ENCODE data around the gene DNAH14. TPM values are rescaled to one million over a fixed set of nuclear protein-coding genes. Genes with fewer than 3 reads are reported as not detected.

Gene DNAH14
- total and polyA plus RNA-seq, 2 experiments from 2014 or later = 55.3 to 80.2 TPM

DNA sequence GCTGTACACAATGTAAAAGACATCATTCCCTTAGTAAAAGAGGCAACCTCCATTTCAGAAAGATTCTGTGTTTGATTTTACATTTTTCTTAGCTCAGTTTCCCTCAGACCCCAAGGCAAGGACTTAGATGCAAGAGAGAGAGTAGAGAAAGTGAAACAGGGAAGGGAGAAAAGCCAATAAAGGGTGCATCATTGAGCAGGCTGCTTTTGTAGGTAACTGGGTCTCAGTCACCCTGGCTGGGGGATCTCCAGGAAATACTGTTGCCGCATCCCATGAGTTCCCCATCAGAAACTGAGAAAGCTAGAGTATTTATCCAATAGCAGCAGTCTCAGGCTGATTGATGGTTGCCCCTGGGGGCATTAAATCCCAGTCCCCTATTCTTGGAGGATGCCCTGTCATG, 23.1 kb upstream of the DNAH14 start (continued):
- TF ChIP-seq STAT1 (IDR thresholded peaks at IDR 0.05; ENCODE audit: unreplicated experiment) (no peak), ZNF114 (CRISPR knock-in tag; IDR thresholded peaks at IDR 0.05) (no peak)

DNA sequence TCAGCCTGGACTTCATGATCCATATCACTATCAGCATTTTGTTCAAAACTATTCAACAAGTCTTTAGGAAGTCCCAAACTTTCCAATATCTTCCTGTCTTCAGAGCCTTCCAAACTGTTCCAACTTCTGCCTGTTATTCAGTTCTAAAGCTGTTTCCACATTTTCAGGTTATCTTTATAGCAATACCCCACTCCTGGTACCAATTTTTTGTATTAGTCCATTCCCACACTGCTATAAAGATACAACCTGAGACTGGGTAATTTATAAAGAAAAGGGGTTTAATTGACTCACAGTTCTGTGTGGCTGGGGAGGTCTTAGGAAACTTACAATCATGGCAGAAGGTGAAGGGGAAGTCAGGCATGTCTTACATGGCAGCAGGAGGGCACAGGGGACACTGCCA, 18.3 kb upstream of the DNAH14 start:
- no peaks in the 10 kb centered on the region for H4K20me1 ChIP-seq (replicated peaks; ENCODE audit: insufficient read depth)
- H3K27me3 ChIP-seq (ENCODE audit: insufficient read depth) = no peaks in the 10 kb centered on the region
- no peak overlapping the region for H3K27ac ChIP-seq (ENCODE audit: low read depth)
- H3K79me2 ChIP-seq (replicated peaks; ENCODE audit: insufficient read depth) = no peaks in the 10 kb centered on the region
- H3K36me3 ChIP-seq (ENCODE audit: insufficient read depth) = peaks cover 6% of the 10 kb centered on the region; the same call in 1 of the 2 replicates
- no peak for DNase-seq (ENCODE audit: low spot score)
- no peaks in the 10 kb centered on the region for H3F3A ChIP-seq (replicated peaks; ENCODE audit: low read depth)
- Mint-ChIP-seq H3K36me3 (ENCODE audit: low read depth) (peaks cover 24% of the 10 kb centered on the region), H3K9me3 (peaks cover 45% of the 10 kb centered on the region), H3K4me3 (no peak overlapping the region), H3K4me1 (no peaks in the 10 kb centered on the region), H3K27ac (no peak overlapping the region), H3K27me3 (ENCODE audit: insufficient read depth, low read depth, poor library complexity) (peaks cover 3% of the 10 kb centered on the region)
- no peak overlapping the region for H3K4me3 ChIP-seq
- no peaks in the 10 kb centered on the region; the same call in 1 of the 2 replicates for H3K9me2 ChIP-seq (ENCODE audit: insufficient read depth)
- H2AFZ ChIP-seq = no peak overlapping the region
- ATAC-seq = no peak
- H3K4me1 ChIP-seq (ENCODE audit: insufficient read depth) = no peaks in the 10 kb centered on the region
- TF ChIP-seq ZNF114 (CRISPR knock-in tag; IDR thresholded peaks at IDR 0.05) = no peak
- TF ChIP-seq, protein P1, sequence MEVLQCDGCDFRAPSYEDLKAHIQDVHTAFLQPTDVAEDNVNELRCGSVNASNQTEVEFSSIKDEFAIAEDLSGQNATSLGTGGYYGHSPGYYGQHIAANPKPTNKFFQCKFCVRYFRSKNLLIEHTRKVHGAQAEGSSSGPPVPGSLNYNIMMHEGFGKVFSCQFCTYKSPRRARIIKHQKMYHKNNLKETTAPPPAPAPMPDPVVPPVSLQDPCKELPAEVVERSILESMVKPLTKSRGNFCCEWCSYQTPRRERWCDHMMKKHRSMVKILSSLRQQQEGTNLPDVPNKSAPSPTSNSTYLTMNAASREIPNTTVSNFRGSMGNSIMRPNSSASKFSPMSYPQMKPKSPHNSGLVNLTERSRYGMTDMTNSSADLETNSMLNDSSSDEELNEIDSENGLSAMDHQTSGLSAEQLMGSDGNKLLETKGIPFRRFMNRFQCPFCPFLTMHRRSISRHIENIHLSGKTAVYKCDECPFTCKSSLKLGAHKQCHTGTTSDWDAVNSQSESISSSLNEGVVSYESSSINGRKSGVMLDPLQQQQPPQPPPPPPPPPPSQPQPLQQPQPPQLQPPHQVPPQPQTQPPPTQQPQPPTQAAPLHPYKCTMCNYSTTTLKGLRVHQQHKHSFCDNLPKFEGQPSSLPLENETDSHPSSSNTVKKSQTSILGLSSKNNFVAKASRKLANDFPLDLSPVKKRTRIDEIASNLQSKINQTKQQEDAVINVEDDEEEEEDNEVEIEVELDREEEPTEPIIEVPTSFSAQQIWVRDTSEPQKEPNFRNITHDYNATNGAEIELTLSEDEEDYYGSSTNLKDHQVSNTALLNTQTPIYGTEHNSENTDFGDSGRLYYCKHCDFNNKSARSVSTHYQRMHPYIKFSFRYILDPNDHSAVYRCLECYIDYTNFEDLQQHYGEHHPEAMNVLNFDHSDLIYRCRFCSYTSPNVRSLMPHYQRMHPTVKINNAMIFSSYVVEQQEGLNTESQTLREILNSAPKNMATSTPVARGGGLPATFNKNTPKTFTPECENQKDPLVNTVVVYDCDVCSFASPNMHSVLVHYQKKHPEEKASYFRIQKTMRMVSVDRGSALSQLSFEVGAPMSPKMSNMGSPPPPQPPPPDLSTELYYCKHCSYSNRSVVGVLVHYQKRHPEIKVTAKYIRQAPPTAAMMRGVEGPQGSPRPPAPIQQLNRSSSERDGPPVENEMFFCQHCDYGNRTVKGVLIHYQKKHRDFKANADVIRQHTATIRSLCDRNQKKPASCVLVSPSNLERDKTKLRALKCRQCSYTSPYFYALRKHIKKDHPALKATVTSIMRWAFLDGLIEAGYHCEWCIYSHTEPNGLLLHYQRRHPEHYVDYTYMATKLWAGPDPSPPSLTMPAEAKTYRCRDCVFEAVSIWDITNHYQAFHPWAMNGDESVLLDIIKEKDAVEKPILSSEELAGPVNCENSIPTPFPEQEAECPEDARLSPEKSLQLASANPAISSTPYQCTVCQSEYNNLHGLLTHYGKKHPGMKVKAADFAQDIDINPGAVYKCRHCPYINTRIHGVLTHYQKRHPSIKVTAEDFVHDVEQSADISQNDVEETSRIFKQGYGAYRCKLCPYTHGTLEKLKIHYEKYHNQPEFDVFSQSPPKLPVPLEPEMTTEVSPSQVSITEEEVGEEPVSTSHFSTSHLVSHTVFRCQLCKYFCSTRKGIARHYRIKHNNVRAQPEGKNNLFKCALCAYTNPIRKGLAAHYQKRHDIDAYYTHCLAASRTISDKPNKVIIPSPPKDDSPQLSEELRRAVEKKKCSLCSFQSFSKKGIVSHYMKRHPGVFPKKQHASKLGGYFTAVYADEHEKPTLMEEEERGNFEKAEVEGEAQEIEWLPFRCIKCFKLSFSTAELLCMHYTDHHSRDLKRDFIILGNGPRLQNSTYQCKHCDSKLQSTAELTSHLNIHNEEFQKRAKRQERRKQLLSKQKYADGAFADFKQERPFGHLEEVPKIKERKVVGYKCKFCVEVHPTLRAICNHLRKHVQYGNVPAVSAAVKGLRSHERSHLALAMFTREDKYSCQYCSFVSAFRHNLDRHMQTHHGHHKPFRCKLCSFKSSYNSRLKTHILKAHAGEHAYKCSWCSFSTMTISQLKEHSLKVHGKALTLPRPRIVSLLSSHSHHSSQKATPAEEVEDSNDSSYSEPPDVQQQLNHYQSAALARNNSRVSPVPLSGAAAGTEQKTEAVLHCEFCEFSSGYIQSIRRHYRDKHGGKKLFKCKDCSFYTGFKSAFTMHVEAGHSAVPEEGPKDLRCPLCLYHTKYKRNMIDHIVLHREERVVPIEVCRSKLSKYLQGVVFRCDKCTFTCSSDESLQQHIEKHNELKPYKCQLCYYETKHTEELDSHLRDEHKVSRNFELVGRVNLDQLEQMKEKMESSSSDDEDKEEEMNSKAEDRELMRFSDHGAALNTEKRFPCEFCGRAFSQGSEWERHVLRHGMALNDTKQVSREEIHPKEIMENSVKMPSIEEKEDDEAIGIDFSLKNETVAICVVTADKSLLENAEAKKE (CRISPR knock-in tag; IDR thresholded peaks at IDR 0.05) = no peak
- TF ChIP-seq ZNF331 (CRISPR knock-in tag; IDR thresholded peaks at IDR 0.05; ENCODE audit: low read depth) = no peak
- no peak for TF ChIP-seq STAT1 (IDR thresholded peaks at IDR 0.05; ENCODE audit: unreplicated experiment)
- TF ChIP-seq, protein P2, sequence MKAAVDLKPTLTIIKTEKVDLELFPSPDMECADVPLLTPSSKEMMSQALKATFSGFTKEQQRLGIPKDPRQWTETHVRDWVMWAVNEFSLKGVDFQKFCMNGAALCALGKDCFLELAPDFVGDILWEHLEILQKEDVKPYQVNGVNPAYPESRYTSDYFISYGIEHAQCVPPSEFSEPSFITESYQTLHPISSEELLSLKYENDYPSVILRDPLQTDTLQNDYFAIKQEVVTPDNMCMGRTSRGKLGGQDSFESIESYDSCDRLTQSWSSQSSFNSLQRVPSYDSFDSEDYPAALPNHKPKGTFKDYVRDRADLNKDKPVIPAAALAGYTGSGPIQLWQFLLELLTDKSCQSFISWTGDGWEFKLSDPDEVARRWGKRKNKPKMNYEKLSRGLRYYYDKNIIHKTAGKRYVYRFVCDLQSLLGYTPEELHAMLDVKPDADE (IDR thresholded peaks at IDR 0.05) = no peak
- no peak for TF ChIP-seq JUNB (IDR thresholded peaks at IDR 0.05; ENCODE audit: unreplicated experiment)
- TF ChIP-seq POLR2AphosphoS5 (IDR thresholded peaks at IDR 0.05; ENCODE audit: low read depth) = no peak
- TF ChIP-seq CREB1 (CRISPR knock-in tag; IDR thresholded peaks at IDR 0.05; ENCODE audit: low read depth) = no peak
- TF ChIP-seq, protein P3, sequence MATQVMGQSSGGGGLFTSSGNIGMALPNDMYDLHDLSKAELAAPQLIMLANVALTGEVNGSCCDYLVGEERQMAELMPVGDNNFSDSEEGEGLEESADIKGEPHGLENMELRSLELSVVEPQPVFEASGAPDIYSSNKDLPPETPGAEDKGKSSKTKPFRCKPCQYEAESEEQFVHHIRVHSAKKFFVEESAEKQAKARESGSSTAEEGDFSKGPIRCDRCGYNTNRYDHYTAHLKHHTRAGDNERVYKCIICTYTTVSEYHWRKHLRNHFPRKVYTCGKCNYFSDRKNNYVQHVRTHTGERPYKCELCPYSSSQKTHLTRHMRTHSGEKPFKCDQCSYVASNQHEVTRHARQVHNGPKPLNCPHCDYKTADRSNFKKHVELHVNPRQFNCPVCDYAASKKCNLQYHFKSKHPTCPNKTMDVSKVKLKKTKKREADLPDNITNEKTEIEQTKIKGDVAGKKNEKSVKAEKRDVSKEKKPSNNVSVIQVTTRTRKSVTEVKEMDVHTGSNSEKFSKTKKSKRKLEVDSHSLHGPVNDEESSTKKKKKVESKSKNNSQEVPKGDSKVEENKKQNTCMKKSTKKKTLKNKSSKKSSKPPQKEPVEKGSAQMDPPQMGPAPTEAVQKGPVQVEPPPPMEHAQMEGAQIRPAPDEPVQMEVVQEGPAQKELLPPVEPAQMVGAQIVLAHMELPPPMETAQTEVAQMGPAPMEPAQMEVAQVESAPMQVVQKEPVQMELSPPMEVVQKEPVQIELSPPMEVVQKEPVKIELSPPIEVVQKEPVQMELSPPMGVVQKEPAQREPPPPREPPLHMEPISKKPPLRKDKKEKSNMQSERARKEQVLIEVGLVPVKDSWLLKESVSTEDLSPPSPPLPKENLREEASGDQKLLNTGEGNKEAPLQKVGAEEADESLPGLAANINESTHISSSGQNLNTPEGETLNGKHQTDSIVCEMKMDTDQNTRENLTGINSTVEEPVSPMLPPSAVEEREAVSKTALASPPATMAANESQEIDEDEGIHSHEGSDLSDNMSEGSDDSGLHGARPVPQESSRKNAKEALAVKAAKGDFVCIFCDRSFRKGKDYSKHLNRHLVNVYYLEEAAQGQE (IDR thresholded peaks at IDR 0.05; ENCODE audit: unreplicated experiment) = no peak
- no peak for TF ChIP-seq EZH2phosphoT487 (IDR thresholded peaks at IDR 0.05; ENCODE audit: unreplicated experiment)
- no peak for TF ChIP-seq NANOG (IDR thresholded peaks at IDR 0.05; ENCODE audit: borderline replicate concordance)
- TF ChIP-seq EZH2 (IDR thresholded peaks at IDR 0.05; ENCODE audit: low read depth, unreplicated experiment) = no peak
- TF ChIP-seq, protein P4, sequence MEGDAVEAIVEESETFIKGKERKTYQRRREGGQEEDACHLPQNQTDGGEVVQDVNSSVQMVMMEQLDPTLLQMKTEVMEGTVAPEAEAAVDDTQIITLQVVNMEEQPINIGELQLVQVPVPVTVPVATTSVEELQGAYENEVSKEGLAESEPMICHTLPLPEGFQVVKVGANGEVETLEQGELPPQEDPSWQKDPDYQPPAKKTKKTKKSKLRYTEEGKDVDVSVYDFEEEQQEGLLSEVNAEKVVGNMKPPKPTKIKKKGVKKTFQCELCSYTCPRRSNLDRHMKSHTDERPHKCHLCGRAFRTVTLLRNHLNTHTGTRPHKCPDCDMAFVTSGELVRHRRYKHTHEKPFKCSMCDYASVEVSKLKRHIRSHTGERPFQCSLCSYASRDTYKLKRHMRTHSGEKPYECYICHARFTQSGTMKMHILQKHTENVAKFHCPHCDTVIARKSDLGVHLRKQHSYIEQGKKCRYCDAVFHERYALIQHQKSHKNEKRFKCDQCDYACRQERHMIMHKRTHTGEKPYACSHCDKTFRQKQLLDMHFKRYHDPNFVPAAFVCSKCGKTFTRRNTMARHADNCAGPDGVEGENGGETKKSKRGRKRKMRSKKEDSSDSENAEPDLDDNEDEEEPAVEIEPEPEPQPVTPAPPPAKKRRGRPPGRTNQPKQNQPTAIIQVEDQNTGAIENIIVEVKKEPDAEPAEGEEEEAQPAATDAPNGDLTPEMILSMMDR (conservative IDR thresholded peaks at IDR 0.05; ENCODE audit: low read depth in 2 of 2) = no peak
- no peak overlapping the region for H3K4me2 ChIP-seq

Measured in GM23338 (cell line).